H4 (cell line): ENCODE data around the gene TDRD5. TPM values are rescaled to one million over a fixed set of nuclear protein-coding genes. Genes with fewer than 3 reads are reported as not detected.
"Not testable (repeated sequence)": the region's sequence is repeated elsewhere in the genome, so short reads cannot be mapped to it uniquely, and the experiment has no call there.

ENCODE experiments used
- DNase-seq: peaks from one replicate; pipeline ENCODE4 v3.0.0-alpha.2; 2015; ENCODE audit warnings: low spot score
- total RNA-seq: library from RNA; depleted of rRNA; stranded (reverse); fragments of >200 nt; shearing (Covaris generic); gene quantifications from 2 replicates; pipeline ENCODE4 v1.2.3, GENCODE V29; 2014

Gene TDRD5
- total RNA-seq, 1 experiment from 2014 or later: not detected

GRCh38 chr1:179601093-179601492 lies 9.5 kb downstream of the TDRD5 start:
- DNase-seq: no peak

- no peak for DNase-seq
Observed at GRCh38 chr1:179612361-179612760, 20.7 kb downstream of the TDRD5 start.

- no peak for DNase-seq
Observed at GRCh38 chr1:179630719-179631118, 39.1 kb downstream of the TDRD5 start.

GRCh38 chr1:179632868-179633267 lies 41.2 kb downstream of the TDRD5 start:
- DNase-seq: no peak

GRCh38 chr1:179637211-179637860 lies 45.7 kb downstream of the TDRD5 start:
- no peak for DNase-seq

GRCh38 chr1:179661018-179661417 lies 69.4 kb downstream of the TDRD5 start:
- no peak for DNase-seq

- DNase-seq: no peak
Observed at GRCh38 chr1:179663810-179664209, 72.2 kb downstream of the TDRD5 start.

GRCh38 chr1:179677882-179678281 lies 86.2 kb downstream of the TDRD5 start:
- DNase-seq: no peak

- DNase-seq: not testable (repeated sequence)
Observed at GRCh38 chr1:179694530-179694929, 102.9 kb downstream of the TDRD5 start.

GRCh38 chr1:179702946-179703539 lies 111.4 kb downstream of the TDRD5 start:
- DNase-seq: no peak

- DNase-seq: peak; percentile 56
Observed at GRCh38 chr1:179706339-179706941, 114.8 kb downstream of the TDRD5 start.

GRCh38 chr1:179707406-179707805 lies 115.8 kb downstream of the TDRD5 start:
- DNase-seq: no peak

- no peak for DNase-seq
Observed at GRCh38 chr1:179708434-179709195, 117.0 kb downstream of the TDRD5 start.

- DNase-seq: no peak
Observed at GRCh38 chr1:179709841-179710329, 118.3 kb downstream of the TDRD5 start.

GRCh38 chr1:179714159-179714558 lies 122.5 kb downstream of the TDRD5 start:
- no peak for DNase-seq

- no peak for DNase-seq
Observed at GRCh38 chr1:179714623-179715022, 123.0 kb downstream of the TDRD5 start.

- no peak for DNase-seq
Observed at GRCh38 chr1:179719272-179719671, 127.6 kb downstream of the TDRD5 start.

GRCh38 chr1:179728271-179728670 lies 136.6 kb downstream of the TDRD5 start:
- no peak for DNase-seq

- no peak for DNase-seq
Observed at GRCh38 chr1:179729881-179730280, 138.2 kb downstream of the TDRD5 start.

GRCh38 chr1:179731643-179732042 lies 140.0 kb downstream of the TDRD5 start:
- DNase-seq: no peak
